Lung (tissue), 12 donors: ENCODE data around the gene TXLNB. TPM values are rescaled to one million over a fixed set of nuclear protein-coding genes. Genes with fewer than 3 reads are reported as not detected.

Experiments used
- ATAC-seq: fragments of 200-7000 bp; cut with Tn5 transposase; one replicate; pipeline ENCODE4 v1.9.1; 2020; ENCODE audit warnings: moderate number of reproducible peaks; ENCODE audit not compliant: insufficient read depth, low FRiP score
- DNase-seq, 3 donors: peaks; one replicate each; pipeline ENCODE4 v3.0.0-alpha.2; 2013 to 2017
- H3K27ac ChIP-seq, 2 donors: one replicate each; pipeline ENCODE4 v1.5.1; 2013; ENCODE audit warnings: mild to moderate bottlenecking in 2 of 2, moderate library complexity in 2 of 2, control low read depth in 1 of 2, inconsistent platforms in 1 of 2, low read depth in 1 of 2, low read length in 1 of 2
- H3K27me3 ChIP-seq, 3 donors: one replicate each; pipeline ENCODE4 v1.5.1; 2013; ENCODE audit warnings: low read length in 2 of 3; ENCODE audit not compliant: control insufficient read depth in 3 of 3, insufficient read depth in 3 of 3
- H3K36me3 ChIP-seq, 4 donors: one replicate each; pipeline ENCODE4 v1.5.1; 2013; ENCODE audit warnings: low read length in 4 of 4, mild to moderate bottlenecking in 1 of 4, moderate library complexity in 1 of 4; ENCODE audit not compliant: control insufficient read depth in 4 of 4, insufficient read depth in 4 of 4
- H3K4me1 ChIP-seq, 5 donors: one replicate each; pipeline ENCODE4 v1.5.1; 2013; ENCODE audit warnings: low read length in 5 of 5, mild to moderate bottlenecking in 2 of 5, moderate library complexity in 1 of 5; ENCODE audit not compliant: control insufficient read depth in 5 of 5, insufficient read depth in 5 of 5
- H3K4me3 ChIP-seq: one replicate; pipeline ENCODE4 v1.5.1; 2013; ENCODE audit warnings: mild to moderate bottlenecking, control low read depth, moderate library complexity
- H3K9ac ChIP-seq, 2 donors: one replicate each; pipeline ENCODE4 v1.5.1; 2013; ENCODE audit warnings: low read length in 2 of 2, control low read depth in 1 of 2; ENCODE audit not compliant: insufficient read depth in 1 of 2
- H3K9me3 ChIP-seq, 4 donors: one replicate each; pipeline ENCODE4 v1.5.1; 2013; ENCODE audit warnings: low read length in 3 of 4, mild to moderate bottlenecking in 1 of 4, moderate library complexity in 1 of 4; ENCODE audit not compliant: control insufficient read depth in 4 of 4, insufficient read depth in 3 of 4
- WGBS, 2 donors: extraction: QIAGEN DNeasy Blood & Tissue Kit; methylation state at CpG; one replicate each; pipeline ENCODE4 v1.1.7; 2013; 5-methylcytosine and 5-hydroxymethylcytosine counted together
- polyA plus RNA-seq, 2 donors: library from polyadenylated mRNA; stranded (reverse); fragments of 200-250 nt; gene quantifications; one replicate each; pipeline ENCODE4 v1.2.1, GENCODE V29; 2013
- total RNA-seq, 2 donors: library from RNA; depleted of rRNA in 1 of 2; stranded (reverse); fragments of >200 nt in 1 of 2; gene quantifications; one replicate each; pipeline ENCODE4 v1.2.1, GENCODE V29; 2014 to 2021
- TF ChIP-seq, protein P1 (sequence below): IDR thresholded peaks from 2 replicates; pipeline ENCODE4 v1.5.1; 2012; ENCODE audit warnings: mild to moderate bottlenecking; ENCODE audit errors: control extremely low read depth, extremely low read depth
- donor health status: control.
- donor health status: control.
- donor health status: Bipolar disorder and iron deficiency.
- donor health status: healthy.
- donor health status: DM: yes; HTN: yes; CAD: no.

TXLNB gene
- total and polyA plus RNA-seq, 4 donors = 0.31 to 2.8 (median 1.2) TPM

DNA sequence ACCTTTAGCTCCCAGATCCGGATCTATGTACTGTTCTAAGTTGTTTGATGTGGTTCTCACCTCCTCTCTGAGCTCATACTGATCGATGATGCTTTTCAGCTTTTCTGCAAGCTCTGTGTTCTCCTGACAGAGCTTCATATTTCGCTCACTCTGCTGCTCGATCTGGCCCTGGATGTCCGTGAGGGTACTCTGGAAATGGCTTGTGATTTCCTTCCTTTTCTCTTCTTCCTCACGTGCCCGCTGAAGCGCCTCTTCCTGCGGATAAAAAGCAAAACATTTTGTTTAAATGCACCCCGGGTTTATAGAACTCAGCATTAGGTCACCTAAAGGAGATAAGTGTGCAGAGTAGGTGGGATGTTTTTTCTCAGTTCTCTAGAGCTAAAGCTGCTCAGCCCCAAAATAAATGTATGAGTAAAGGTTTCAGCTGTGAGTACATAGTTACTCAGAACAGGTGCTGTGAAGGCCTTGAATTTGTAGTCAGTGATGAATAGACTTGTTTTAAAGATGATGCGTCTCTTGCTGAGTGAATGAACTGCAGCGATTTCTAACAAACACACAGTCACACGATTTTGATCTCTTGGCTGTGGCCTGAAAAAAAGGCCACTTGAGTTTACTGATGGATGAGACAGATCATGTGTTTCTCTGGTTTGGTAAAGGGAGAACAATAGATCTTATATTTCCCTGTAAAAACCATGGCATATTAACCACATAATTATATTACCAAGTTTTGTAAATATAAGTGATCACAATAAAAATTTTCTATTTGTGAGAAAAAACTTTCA lies 29.1 kb downstream of the TXLNB start:
- Histone ChIP-seq H3K27me3 (no peaks in the 10 kb centered on the region), H3K9ac (no peak overlapping the region), H3K27ac (peak overlapping the region in 1 of 2 donors; percentile 33), H3K9me3 (no peaks in the 10 kb centered on the region), H3K4me1 (peaks cover 0 to 5% (median 0%) of the 10 kb centered on the region in 5 donors), H3K36me3 (peaks cover 0 to 5% (median 0%) of the 10 kb centered on the region in 4 donors), H3K4me3 (no peak overlapping the region)
- TF ChIP-seq, protein P1, sequence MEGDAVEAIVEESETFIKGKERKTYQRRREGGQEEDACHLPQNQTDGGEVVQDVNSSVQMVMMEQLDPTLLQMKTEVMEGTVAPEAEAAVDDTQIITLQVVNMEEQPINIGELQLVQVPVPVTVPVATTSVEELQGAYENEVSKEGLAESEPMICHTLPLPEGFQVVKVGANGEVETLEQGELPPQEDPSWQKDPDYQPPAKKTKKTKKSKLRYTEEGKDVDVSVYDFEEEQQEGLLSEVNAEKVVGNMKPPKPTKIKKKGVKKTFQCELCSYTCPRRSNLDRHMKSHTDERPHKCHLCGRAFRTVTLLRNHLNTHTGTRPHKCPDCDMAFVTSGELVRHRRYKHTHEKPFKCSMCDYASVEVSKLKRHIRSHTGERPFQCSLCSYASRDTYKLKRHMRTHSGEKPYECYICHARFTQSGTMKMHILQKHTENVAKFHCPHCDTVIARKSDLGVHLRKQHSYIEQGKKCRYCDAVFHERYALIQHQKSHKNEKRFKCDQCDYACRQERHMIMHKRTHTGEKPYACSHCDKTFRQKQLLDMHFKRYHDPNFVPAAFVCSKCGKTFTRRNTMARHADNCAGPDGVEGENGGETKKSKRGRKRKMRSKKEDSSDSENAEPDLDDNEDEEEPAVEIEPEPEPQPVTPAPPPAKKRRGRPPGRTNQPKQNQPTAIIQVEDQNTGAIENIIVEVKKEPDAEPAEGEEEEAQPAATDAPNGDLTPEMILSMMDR = no peak
- no peak for DNase-seq
- ATAC-seq = no peak
- 55 to 60% methylated on average over 13 of the region's 13 CpGs for WGBS, 2 donors

DNA sequence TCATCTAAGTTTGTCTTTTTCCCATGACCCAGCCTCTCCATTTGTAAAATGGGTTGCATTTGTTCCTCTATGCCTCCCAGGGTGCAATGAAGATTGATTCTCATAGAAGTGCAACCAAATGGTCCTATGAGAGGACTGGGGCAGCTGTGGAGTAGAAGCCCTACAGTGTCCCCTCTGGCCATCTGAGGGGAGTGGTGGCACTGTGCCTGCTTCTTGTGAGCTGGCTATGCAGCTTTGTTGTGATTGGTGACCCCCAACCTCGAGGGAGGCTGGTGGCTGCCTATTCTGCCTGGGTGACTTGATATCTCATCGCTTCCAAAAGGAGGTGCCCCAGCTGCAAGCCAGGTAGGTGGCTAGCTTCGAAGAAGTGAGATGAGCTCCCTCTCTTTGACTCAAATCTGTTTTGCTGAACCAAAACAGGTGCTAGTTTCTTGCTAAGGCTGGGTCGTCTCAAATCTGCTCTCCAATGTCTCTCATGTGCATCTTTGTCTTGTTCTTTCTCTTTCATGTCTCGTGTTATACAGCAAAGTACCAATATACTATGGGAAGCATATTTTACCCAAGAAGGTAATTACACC lies 33.9 kb downstream of the TXLNB start:
- ATAC-seq (no peak), DNase-seq (no peak)
- Histone ChIP-seq H3K27me3 (no peaks in the 10 kb centered on the region), H3K4me1 (peaks cover 0 to 4% (median 0%) of the 10 kb centered on the region in 5 donors), H3K9ac (no peak overlapping the region), H3K36me3 (peaks cover 0 to 5% (median 0%) of the 10 kb centered on the region in 4 donors), H3K9me3 (no peaks in the 10 kb centered on the region), H3K4me3 (no peak overlapping the region), H3K27ac (no peak overlapping the region)
- TF ChIP-seq, protein P1 = no peak
- 84 to 86% methylated on average over 5 of the region's 5 CpGs for WGBS, 2 donors

DNA sequence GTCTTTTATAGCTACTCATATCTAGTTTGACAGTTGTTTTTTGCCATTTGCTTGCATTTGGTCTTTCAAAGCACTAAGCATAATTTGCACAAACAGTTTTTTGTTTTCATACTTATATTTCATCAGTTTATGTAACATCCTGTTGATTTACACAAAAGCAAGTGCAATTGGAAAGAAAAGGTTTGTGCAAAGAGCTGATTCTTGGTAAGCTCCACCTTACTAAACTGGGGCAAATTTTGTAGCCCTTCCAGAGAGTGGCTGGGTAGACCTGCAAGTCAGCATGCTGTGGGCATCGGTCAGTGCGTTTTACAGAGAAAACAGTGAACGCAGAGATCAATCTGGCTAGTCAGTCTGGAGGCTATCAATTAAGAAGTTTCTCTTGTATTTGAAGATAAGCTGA lies 34.5 kb downstream of the TXLNB start:
- 91 to 93% methylated on average over 3 of the region's 3 CpGs for WGBS, 2 donors
- Histone ChIP-seq H3K36me3 (peaks cover 0 to 5% (median 0%) of the 10 kb centered on the region in 4 donors), H3K9ac (no peak overlapping the region), H3K27me3 (no peaks in the 10 kb centered on the region), H3K4me3 (no peak overlapping the region), H3K4me1 (peaks cover 0 to 4% (median 0%) of the 10 kb centered on the region in 5 donors), H3K9me3 (no peaks in the 10 kb centered on the region), H3K27ac (no peak overlapping the region)
- ATAC-seq (no peak), DNase-seq (no peak)
- TF ChIP-seq, protein P1 = no peak
